ENCODE measurements around the gene ADH5. TPM values are rescaled to one million over a fixed set of nuclear protein-coding genes. Genes with fewer than 3 reads are reported as not detected.

Gene ADH5
- total RNA-seq, 1 experiment from 2014 or later = 163 TPM

GRCh38 chr4:99033956-99034355 lies 54.6 kb downstream of the ADH5 start:
- H3K79me2 ChIP-seq (ENCODE audit: insufficient read depth, low read length) = peaks cover 99% of the 10 kb centered on the region
- ATAC-seq (no peak), DNase-seq (ENCODE audit: low read depth, low spot score) (no peak)
- no peak overlapping the region for H3K4me3 ChIP-seq (replicated peaks in 1 of 2; ENCODE audit: low read depth in 1 of 2, low read length in 2 of 2)
- RAD21 ChIA-PET (ENCODE audit: low non-redundant PET in 1 of 2, low total read pairs in 2 of 2, uncharacterized antibody in 2 of 2, unreplicated experiment in 2 of 2) = no interaction called here
- H3K4me1 ChIP-seq (ENCODE audit: control insufficient read depth in 1 of 2, insufficient read depth in 2 of 2, low read length in 2 of 2) = no peaks in the 10 kb centered on the region
- TF ChIP-seq FOSL1 (IDR thresholded peaks at IDR 0.05; ENCODE audit: low read depth) (no peak), YY1 (IDR thresholded peaks at IDR 0.05; ENCODE audit: extremely low read depth, insufficient replicate concordance, low read depth, low read length) (no peak), CTCF (IDR thresholded peaks at IDR 0.05 in 2 of 3, conservative IDR thresholded peaks at IDR 0.05 in 1 of 3; ENCODE audit: borderline replicate concordance in 1 of 3, insufficient read depth in 1 of 3, low read depth in 2 of 3, low read length in 2 of 3) (no peak), SP1 (IDR thresholded peaks at IDR 0.05; ENCODE audit: low read depth) (no peak), ZBTB33 (IDR thresholded peaks at IDR 0.05; ENCODE audit: extremely low read depth, insufficient replicate concordance, low read length) (no peak)
- intact Hi-C loops (cut with micrococcal nuclease) = no loop called here
- H4K20me1 ChIP-seq (ENCODE audit: insufficient read depth) = peaks cover 9% of the 10 kb centered on the region; the same call in 1 of the 2 replicates
- POLR2A ChIA-PET = interaction anchor here (0.6 kb wide), 1 partner anchor 303 kb away, joined by 3 read pairs; no protein-coding TSS in a partner anchor
- H3K9me2 ChIP-seq (ENCODE audit: insufficient read depth) = no peaks in the 10 kb centered on the region
- H3K9me3 ChIP-seq (ENCODE audit: control insufficient read depth in 1 of 2, insufficient read depth in 1 of 2, low read depth in 1 of 2, low read length in 2 of 2) = 0 out of 4 replicates have a peak, but pooled peaks cover 0 to 3% of the 10 kb centered on the region in 2 experiments
- CTCF ChIA-PET = no interaction called here
- H2AFZ ChIP-seq (ENCODE audit: low read depth, low read length, poor library complexity, severe bottlenecking) = no peak overlapping the region
- H3K36me3 ChIP-seq (ENCODE audit: control insufficient read depth in 1 of 2, insufficient read depth in 2 of 2, low read length in 2 of 2) = peaks cover 0 to 43% of the 10 kb centered on the region in 2 experiments; a peak in 2 of 4 replicates
- no TSS peak for BruUV-seq (replicated peaks)
- H3K9ac ChIP-seq (ENCODE audit: low read length) = no peak overlapping the region
- no peak overlapping the region for H3K4me2 ChIP-seq (ENCODE audit: low read length)
- no peaks in the 10 kb centered on the region for H3K27me3 ChIP-seq (ENCODE audit: insufficient read depth, low read length)
- no peak overlapping the region for H3K27ac ChIP-seq (ENCODE audit: low read depth, low read length)

Measured in HCT116 (cell line).